ENCODE results near the gene MBD2.
"Not testable (repeated sequence)": the region's sequence is repeated elsewhere in the genome, so short reads cannot be mapped to it uniquely, and the experiment has no call there.

MBD2 gene

DNA sequence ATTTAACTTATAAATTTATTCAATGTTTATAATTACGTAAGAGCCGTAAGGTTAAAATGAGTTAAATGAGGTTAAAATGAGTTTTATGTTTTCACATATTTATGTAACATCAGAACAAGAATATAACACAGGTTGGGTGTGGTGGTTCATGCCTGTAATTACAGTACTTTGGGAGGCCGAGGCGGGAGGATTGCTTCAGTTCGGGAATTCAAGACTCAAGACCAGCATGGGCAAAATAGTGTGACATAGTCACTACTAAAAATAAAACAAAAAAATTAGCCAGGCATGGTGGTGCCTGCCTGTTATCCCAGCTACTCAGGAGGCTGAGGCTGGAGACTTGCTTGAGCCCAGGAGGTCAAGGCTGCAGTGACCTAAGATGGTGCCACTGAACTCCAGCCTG is 9.3 kb upstream of the MBD2 start:
- DNase-seq = no peak

DNA sequence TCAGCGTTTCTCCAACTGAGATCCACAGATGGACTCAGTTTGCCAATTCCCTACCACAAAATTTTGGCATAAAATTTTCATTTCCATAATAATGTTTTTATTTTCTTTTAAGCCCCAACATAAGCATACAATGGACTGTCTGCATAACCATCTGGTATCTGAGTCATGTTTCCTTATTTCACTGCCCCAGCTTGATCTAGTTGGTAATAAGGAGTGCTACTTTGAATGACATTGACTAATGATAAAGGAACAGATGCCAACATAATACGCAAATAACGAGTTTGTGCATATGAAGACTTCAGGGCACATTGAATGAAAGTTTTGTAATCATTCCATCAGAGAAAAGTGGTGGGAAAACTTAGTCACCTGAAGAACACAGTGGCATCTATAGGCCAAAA is 8.8 kb upstream of the MBD2 start:
- peak; percentile 23 for DNase-seq

DNA sequence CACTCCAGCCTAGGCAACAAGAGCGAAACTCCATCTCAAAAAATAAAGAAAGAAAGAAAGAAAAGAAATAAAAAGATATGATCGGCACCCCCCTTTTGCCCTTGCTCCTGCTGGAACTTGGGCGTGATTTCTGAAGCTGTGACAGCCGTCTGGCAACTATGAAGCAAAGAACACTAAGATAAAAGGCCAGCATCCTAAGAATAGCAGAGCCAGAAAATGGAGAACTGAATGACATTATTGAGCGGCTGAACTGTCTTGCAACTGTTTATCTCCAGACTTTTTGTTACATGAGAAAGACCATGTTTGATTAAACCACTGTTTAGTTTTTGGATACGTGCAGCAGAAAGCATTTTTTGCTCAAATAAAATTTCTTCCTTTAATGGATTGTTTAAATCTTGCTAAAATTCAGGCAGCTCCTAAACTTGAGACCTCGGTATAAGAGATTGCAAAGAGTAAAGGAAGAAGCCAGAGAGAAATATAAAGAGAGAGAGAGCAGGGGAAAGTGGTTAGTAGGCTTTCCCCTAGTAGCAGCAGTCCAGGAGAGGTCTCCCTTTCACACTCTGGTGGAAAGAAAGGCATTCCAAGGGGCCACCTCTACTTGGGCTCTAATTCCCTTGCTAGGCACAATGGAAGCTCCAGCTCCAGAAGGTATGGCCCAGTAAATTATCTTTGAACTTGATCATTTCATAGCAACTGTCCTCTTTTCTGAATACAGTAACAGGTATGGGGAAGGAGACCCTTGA is 8.2 kb upstream of the MBD2 start:
- no peak for DNase-seq

DNA sequence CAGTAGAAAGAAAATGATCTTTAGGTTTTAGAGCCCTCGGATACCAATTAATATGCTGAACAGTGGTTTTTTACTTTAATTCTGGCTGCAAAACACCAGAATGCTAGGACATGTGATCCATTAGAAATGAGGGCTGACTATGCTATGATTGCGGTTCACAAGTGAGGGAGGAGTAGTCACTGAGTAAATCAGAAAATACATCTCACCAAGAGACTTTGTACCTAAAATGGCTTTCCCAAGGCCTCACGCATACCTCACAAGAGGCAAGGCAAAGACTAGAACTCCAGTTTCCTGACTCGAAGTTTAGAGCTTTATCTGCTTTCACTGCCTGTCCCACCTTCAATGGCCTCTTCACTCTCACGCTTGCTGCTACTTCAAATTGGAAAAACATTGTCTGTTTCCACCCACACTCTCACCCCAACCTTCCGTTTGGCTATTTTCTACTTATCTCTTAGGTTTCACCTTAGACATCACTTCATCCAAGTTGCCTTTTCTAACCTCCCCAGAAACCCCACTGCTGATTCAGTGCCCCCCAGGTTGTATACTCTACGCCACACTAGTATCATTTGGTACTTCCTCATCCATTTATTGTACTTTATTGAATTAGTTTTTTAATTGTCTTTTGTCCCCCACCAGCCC is 5.1 kb upstream of the MBD2 start:
- no peak for DNase-seq

DNA sequence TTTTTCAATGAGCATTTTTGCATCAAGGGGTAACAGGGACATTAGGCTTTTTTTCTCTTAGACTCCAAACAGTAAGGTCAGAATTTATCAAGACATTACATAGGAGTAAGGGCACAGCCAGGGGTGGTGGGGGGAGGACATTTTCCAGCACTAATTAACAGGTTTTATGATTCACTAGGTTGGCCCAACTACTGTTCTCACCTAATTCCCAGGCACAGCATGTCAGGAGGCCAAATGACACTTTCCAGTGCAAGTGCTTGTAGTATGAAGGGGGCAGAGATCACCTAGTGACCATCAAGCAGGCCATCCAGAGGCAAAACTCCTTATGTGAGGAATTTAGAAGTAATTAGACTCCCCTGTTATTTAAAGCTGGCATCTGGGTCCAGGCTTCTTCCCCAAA is 3.9 kb upstream of the MBD2 start:
- no peak for DNase-seq

DNA sequence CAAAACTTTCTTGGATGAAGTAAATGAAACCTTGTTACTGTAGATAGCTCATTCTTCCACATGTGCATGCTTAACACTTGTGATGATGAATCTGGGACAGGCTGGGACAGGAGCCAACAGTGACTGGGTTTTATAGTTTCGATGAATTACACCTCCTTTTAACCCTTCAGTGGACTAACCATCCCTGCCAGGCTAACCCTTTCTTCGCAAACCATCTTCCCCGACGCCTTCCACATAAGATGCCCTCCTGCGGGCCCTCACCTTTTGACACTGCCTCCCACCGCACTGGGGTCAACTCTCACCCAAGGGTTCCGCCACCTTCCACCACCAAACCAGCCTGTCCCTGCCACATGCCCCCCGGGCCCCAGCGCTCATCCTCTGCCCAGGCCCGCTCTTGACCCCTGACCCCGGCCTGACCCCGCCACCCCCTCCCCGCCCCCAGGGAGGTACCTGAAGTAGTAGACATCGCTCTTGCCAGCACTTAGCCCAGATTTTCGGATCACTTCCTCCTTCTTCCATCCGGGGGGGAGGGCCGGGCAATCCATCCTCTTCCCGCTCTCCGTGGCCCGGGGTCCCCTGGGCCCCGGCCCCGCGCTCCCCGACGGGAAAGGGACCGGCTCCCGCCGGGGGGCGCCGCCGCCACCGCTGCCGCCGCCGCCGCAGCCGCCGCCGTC is 764 bp downstream of the MBD2 start:
- peak; percentile 54 for DNase-seq

DNA sequence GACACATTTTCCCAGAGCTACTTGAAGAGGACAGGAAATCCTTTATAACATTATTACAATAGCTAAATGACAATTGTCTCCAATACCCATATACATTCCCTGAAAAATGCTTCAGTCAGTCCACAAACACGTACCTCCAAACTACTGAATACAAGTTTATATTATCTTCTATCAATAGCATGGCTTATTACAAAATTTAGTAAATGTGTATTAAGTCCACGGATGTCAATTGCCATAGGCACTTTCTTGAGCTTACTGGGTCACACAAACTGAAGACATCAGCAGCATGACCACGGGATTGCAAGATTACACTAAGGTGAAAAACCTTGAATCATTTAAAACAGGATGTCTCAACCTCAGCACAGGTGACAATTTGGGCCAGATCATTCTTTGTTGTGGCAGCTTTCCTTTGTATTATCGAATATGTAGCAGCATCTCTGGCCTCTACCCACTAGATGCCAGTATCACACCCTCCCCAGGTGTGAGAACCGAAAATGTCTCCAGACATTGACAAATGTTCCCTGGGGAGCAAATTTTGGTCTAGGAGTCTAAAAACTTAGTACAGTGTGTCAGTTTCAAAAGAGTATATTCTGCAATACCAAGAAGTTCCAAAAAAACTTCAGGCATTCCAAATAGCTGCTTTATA is 1.4 kb downstream of the MBD2 start:
- peak; percentile 54 for DNase-seq

DNA sequence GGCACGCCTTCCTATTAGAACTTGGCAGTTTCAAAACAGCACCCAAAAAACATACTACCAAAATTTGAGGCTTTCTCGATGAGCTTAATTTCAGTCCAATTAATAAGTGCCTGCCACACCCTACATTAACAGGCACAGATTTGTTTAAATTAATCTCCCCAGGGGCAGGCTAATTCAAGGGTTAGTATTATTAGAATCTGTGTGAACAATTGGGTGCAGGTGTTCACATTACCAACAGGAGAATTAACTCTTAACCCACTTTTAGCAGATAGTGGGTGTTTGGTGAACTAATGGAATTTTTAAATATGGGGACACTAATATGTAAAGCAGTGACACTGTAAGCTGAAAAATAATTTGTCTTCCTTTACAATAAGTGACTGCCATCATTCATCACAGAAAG is 4.1 kb downstream of the MBD2 start:
- no peak for DNase-seq

DNA sequence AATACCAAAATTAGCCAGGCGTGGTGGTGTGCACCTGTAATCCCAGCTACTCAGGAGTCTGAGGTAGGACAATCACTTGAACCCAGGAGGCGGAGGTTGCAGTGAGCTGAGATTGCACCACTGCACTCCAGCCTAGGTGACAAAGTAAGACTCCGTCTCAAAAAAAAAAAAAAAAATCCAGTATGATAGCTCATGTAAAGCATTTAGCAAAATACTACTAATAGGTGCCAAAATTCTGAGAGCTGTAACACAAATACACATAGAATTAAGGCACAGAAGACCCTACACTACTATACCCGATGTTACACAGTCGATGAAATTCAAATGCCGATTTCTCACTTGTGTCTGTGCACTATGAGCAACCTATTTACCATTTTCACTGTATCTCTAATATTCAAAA is 5.7 kb downstream of the MBD2 start:
- DNase-seq = not testable (repeated sequence)

DNA sequence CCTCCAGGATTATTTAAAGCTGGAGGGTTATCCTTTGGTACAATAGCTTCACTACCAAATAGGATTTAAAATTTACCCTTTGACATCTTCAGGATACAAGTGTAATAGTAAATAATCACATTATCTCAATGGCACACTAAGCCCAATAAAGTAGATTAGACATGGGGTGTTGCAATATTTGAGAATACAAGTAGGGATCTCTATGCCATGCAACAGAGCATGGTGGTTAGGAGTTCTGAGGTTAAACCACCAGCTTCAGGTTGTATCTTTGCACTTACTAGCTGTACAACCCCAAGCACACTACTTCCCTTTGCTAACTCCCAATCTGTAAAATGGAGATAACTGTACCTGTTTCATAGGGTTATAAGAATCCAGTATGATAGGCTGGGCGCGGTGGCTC is 6.2 kb downstream of the MBD2 start:
- no peak for DNase-seq

DNA sequence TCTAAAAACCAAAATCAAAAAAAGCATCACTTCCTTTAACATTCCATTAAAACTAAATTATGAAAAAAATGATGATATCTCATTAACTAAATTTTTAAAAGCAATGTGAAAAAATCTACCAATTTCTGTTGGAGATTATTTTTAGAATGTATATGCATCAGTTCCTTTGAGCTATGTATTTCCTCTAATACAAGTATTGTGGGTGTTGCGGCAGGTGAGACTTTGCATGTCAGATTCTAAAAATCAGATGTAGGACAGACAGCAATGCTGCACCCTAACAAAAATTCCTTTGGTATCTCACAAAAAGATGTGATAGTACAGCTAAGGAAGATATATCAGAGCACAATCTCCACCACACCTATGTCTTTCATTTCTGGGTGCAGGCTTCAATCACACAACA is 6.8 kb downstream of the MBD2 start:
- DNase-seq = no peak

DNA sequence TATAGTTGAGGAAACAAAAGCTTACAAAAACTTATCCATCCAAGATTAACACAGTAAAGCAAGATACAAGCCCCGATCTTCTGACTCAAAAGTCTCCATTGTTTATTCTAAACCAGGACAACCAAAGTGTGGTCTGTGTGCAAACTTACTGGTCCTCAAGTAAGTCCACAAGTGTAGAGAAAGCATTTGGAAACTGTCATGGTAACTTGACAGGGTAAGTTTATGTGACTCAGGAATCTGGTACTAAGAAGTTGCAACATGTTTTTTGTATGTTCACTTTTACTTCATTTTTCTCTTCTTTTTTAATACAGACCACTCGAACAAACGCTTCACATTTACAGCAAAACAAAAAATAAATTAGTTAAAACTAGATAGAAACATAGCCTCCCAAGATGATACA is 9.4 kb downstream of the MBD2 start:
- DNase-seq = no peak

DNA sequence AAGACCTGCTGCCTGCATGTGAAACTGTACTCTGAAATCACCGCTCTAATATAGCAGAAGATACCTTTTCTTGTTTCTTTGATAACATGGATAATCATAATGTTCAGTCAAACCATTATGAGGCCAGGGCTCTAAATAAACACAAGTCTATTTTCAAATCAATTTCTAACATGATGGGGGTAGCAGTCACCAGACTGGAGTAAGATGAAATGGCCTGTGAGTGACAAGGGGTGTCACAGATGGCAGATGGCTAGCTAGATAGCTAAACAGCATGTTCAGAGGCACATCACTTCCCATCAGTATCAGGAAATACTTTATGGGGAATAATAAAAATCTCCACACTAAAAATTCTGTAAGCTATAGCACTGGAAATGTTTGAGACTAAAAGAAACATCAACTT is 14.0 kb downstream of the MBD2 start:
- DNase-seq = peak; percentile 9

DNA sequence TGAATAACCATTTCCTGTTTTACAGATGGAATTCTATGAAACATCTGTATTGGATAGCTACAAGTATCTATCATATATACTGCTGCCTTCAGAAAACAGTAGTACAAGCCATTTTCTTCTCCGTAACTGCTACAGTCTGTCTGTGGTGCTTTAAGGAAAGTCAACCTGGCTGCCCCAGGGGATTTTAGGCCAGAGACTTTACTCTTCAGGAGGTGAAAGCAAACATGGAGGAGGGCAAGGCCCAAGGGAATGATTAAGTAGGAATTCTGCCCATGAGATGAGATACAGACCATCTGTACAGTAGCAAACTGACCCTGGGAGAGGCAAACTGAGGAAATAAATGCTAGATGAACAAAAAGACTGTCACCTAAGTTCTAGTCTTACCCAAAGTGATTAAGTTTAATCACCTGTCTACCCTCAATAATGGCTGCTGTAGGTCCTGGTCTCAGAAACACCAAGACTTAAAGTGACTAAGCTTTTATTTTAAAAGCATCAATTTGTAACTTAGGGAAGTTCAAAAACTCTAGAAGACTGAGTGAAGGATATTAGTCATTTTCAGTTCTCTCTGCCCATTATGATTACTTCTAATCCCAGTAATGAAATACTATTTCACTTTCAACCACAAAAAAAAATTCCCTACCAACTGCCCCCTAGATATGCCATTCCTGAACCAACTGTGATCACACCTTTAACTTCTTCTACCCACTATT is 14.8 kb downstream of the MBD2 start:
- no peak for DNase-seq

DNA sequence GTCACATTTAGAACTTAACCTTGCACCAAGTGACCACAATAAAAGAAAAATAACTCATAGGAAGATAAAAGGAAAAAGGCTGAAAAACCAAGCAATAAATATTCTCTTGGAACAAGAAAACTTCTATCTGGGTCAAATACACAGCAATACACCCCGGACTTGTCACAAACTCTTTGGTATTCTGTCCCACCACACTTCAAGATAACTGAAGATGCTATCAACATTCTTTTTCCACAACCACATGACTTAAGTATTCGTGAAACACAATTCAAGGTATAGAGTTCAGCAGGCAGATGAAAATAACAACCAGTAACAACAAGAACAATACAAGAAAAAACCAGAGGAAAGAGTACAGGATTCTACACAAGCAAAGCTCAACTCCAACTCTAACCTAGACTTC is 18.0 kb downstream of the MBD2 start:
- DNase-seq = no peak

DNA sequence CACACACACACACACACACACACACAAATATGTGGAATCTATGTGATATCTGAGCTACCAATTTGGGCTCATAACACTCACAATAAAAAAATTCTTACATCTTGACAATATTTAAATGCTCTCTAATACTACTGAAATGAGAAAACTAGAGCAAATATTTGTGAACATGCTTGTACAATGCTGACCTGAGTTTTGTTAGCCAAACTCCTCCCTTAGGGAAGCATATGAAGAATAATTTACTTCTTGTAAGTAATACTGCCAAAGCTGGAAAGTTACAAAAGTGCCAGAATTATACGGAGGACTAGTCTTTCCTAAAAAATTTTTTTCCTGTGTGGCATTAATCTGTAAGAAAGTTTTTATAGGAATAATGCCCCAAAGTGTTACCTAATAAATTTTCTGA is 18.5 kb downstream of the MBD2 start:
- no peak for DNase-seq

DNA sequence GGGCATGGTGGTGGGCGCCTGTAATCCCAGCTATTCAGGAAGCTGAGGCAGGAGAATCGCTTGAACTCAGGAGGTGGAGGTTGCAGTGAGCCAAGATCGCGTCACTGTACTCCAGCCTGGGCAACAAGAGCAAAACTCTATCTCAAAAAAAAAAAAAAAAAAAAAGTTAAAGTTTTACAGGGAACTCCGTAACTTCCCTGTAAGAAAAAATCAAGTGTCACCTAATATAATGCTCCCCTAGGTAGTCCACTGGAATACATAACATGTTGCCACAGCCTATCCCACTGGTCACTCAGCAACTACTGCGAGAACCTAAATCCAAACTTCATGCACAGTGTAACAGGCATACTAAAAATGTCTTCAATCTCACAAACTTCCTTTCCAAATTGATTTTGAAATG is 19.0 kb downstream of the MBD2 start:
- not testable (repeated sequence) for DNase-seq

DNA sequence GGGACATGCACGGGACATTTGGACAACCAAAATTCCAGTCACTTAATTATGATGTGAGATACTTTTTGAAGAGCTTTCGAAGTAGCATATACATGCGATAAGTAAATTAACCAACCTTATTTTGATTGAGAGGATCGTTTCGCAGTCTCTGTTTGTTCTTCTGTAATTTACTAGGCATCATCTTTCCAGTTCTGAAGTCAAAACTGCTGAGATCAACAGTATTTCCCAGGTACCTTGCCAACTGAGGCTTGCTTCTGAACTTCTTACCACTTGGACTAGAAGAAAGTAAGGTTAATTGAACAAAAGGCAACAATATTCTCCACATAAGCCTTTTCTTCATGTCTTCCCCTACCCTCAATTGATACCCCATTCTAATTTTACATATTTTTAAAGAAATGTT is 19.6 kb downstream of the MBD2 start:
- no peak for DNase-seq

DNA sequence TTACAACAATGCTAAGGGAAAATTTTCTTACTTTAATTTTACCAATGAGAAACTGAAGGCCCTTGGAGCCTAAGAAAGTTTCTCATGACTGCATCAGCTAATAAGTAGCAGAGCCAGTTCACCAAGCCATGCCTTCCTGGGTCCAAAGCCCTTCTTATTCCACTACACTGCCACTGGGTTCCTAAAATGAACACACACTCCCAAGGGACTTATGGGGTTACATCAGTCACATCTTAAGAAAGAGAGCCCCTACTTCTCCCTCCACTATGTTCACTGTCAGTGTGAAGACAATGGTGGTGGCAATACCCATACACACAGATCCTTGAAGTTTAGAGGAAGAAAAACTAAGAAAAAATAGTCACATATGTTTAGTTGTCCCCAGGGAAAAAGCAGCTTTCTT is 20.6 kb downstream of the MBD2 start:
- DNase-seq = no peak

DNA sequence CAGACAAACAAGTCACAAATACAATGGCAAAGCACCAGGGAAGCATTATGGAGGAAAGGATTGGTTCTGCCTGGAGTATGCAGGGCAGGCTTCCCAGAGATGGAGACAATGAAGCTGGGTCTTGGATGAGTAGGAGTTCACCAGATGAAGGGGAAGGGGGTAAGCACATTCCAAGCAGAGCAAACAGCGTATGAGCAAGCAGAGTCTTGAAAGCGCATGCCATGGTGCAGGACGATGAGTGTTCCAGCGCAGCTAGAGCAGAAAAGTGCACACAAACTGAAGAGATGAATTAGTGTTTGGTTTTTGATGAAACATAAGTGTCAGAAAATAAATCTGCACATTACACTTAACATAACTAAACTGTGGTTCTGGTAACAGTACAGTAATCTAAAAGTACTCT is 21.6 kb downstream of the MBD2 start:
- DNase-seq = no peak

DNA sequence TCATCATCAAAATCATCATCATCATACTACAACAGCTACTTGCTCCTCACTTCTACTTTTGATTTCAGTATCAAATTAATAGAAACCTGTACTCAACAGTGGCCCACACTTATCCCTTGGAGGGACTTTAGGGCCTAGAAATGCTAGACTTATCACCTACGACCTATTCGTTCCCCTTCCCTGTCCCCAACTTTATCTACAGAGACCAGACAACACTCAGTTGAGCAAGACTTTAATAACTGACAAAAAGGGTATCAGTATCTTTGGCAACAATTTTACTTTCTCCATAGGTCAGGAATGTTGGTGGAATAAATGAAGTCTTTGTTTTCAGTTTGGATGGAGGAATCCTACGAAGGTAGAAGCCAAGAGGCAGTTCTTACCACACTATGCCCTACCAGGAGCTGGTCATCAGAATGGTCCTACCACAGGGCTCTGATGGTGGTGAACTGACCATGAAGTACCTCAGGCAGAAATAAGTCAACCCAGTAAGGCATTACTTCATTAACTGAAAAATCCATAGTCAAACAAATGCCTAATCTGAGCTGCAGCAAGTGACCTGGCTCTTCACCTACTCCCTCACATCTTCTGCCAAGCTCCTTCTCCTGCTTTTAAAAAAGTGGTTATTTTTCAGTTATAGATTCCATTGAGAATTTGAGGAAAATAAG is 26.6 kb downstream of the MBD2 start:
- no peak for DNase-seq

DNA sequence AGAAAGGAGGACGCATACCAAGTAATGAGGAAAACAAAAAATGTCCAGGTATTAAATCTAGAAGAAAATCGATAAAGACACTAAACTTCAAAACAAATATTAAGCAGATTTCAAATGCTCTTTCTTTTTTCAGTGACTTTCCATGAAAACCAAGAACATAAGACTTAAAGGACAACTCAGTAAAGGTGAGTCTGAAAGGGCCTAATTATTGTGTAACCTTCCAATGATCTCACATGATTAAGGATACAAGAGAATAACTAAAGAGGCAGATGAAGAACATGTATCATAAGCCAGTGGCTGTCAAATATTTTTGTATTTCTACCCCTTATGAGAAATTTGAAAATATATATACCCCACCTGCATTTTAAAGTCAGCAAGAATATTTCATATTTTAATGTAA is 30.7 kb downstream of the MBD2 start:
- no peak for DNase-seq

DNA sequence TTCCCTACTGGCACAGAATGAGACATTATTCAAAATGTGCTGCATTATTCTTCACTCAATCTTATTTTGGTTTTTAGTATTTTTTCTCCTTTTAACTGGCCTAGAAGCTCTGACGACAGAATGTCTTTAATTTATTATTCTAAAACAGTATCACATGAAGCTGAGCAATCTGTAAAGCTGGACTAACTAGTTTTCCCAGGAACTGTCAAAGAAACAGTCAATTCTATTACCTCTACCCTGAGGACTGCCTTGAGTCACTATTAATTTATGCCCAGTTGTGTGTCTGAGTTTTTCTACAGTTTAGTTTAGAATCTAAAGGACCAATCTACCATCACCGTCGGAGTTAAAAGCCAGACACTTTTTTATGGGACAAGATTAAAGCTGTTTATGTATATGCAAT is 31.6 kb downstream of the MBD2 start:
- no peak for DNase-seq
